HFF-Myc (cell line): ENCODE data around the gene DHX9.

Source experiments
- DNase-seq: peaks from one replicate; pipeline ENCODE4 v3.0.0-alpha.2; 2011; ENCODE audit warnings: low read depth; ENCODE audit errors: extremely low read depth
- H3K4me3 ChIP-seq: replicated peaks from 2 replicates; pipeline ENCODE4 v1.5.1; 2011; ENCODE audit warnings: low read depth, mild to moderate bottlenecking, control low read depth, low read length
- TF ChIP-seq, protein P1 (sequence below): IDR thresholded peaks from 2 replicates; pipeline ENCODE4 v1.5.1; 2012; ENCODE audit warnings: mild to moderate bottlenecking, low read depth, low read length, control low read depth; ENCODE audit errors: missing control alignments

Gene DHX9

DNA sequence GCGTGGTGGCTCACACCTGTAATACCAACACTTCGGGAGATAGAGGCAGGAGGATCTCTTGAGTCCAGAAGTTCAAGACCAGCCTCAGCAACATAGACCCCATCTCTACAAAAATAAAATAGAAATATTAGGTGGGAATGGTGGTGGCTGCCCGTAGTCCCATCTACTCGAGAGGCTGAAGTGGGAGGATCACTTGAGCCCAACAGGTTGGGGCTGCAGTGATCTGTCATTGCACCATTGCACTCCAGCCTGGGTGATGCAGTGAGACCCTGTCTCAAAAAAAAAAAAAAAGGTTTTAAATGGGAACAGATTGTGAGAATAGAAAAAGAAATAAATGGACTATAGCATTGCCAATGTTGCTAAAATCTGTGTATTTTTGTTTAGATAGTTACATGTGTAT, 11.2 kb downstream of the DHX9 start:
- H3K4me3 ChIP-seq, result no peak overlapping the region
- DNase-seq, result no peak
- TF ChIP-seq, protein P1, sequence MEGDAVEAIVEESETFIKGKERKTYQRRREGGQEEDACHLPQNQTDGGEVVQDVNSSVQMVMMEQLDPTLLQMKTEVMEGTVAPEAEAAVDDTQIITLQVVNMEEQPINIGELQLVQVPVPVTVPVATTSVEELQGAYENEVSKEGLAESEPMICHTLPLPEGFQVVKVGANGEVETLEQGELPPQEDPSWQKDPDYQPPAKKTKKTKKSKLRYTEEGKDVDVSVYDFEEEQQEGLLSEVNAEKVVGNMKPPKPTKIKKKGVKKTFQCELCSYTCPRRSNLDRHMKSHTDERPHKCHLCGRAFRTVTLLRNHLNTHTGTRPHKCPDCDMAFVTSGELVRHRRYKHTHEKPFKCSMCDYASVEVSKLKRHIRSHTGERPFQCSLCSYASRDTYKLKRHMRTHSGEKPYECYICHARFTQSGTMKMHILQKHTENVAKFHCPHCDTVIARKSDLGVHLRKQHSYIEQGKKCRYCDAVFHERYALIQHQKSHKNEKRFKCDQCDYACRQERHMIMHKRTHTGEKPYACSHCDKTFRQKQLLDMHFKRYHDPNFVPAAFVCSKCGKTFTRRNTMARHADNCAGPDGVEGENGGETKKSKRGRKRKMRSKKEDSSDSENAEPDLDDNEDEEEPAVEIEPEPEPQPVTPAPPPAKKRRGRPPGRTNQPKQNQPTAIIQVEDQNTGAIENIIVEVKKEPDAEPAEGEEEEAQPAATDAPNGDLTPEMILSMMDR, result no peak

DNA sequence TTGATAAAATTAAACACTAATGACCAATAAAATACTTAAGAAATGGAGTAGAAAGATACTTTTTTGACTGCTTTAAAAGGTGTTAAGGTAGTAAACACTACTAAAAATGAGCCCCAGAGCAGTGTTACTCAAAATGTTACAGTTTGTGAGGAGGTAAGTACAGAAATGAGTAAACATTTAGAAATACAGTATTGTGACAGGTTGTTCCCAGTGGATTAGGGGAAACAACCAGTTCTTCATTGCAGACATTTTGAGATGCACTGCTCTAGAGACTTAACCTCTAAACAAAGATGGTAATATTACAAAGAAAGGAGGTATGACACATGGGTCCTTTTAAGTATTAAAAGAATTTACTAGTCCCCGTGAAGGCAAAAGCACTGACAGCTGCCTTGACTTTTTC, 12.7 kb downstream of the DHX9 start:
- H3K4me3 ChIP-seq, result no peak overlapping the region
- DNase-seq, result no peak
- TF ChIP-seq, protein P1, result no peak

DNA sequence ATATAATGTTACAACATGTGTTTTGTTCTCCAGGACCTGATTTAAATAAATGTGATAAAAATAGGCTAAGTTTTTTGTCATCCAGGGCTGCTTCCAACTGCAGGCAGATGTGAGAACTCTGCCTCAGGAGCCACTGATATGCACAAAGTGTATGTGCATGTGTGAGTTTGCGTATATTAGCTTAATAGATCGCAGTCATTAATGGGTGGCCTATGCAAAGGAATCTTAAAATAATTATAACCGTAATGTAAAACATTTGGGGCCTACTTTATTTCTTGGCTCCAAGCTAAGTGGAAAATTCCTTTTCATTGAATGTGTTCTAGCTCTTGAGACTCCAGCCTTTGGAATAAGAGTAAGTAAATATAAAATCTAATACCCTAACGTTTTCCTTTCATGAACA, 16.8 kb downstream of the DHX9 start:
- TF ChIP-seq, protein P1, result no peak
- H3K4me3 ChIP-seq, result no peak overlapping the region
- peak; percentile 16 for DNase-seq

DNA sequence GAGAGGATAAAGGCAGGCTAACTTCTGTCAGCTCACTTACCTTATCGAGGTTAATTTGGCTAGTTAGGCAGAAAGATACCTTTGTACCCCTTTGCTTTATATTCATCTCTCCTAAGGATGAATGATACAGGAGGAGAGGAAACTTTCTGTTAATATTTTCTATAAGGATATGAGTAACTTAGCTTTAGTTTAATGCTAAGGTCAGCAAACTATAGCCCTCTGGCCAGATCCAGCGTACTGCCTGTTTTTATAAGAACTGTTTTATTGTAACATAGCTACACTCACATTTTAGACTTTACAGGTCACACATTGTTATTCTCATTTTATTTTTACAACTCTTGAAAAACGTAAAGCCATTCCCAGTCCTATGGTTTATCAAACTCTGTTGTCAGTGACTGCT, 18.1 kb downstream of the DHX9 start:
- no peak overlapping the region for H3K4me3 ChIP-seq
- TF ChIP-seq, protein P1, result no peak
- DNase-seq, result no peak

DNA sequence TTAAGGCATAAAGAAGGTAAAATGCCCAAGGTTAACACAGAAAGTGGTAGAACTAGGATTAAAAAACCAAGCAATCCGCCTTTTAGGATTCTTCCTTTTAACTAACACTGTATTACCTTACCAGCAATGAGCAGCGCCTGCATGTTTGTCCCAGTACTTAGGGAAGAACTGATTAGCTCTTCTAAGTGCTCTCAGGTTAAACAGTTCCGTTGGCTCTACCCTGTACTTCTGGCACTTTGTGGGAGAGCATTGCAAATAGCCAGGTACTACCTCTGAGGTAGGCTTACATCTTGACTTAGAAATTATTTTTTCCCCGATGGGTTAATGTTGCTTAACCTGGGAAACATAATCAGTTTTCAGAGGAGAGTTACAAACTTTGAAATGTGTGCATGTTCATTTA, 21.5 kb downstream of the DHX9 start:
- TF ChIP-seq, protein P1, result no peak
- H3K4me3 ChIP-seq, result no peak overlapping the region
- no peak for DNase-seq

DNA sequence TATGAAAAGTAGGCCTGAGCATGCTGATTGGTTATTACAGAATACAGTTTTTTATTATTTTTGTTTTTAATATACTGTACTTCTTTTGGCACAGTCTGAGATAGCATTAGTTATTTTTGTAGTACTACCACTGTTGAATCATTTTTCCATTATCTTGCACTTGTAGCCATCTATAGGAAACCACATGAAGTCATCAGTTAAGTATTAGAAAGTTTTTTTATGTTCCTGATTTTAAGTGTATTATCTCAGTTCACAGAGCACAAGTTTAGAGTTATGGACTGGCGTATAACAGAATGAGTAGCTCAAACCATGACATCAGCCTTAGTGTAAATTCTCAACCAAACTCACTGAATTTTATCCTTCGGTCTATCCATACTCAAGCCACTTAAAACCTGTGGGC, 22.8 kb downstream of the DHX9 start:
- DNase-seq, result no peak
- TF ChIP-seq, protein P1, result no peak
- H3K4me3 ChIP-seq, result no peak overlapping the region

DNA sequence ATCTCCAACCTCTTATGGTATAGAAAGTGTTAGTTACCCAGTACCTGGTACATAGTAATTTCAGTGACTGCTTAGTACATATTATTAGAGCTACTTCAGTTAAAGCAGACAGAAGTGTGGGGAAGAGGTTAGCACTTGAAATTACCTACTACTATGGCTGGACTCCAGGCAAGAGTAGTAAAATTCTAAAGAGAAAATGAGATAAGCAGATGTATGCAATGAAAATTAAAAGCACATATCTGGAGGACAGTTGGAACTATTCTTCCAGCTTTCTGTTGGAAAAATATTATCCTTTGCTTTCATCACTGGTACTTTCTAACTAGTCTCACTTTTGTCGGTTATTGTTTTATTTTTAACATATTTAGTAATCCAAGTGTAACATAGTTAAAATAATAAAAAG, 23.7 kb downstream of the DHX9 start:
- no peak overlapping the region for H3K4me3 ChIP-seq
- no peak for DNase-seq
- TF ChIP-seq, protein P1, result no peak
